GM12878 (cell line): Measurements from ENCODE around the gene MYO7B.

Experiments
- CEBPB ChIP-seq, 2 experiments: fragments of 150-350 bp in 1 of 2; IDR thresholded peaks; 2 replicates each; pipeline ENCODE4 v1.6.1; 2012 to 2014; ENCODE audit warnings: low read depth in 2 of 2, low read length in 2 of 2, borderline replicate concordance in 1 of 2, inconsistent platforms in 1 of 2
- CTCF ChIP-seq, 3 experiments: IDR thresholded peaks in 2 of 3; conservative IDR thresholded peaks in 1 of 3; 2 replicates each; pipeline ENCODE4 v1.5.1; 2011; ENCODE audit warnings: low read depth in 3 of 3, low read length in 3 of 3, mild to moderate bottlenecking in 3 of 3, control low read depth in 2 of 3, moderate library complexity in 2 of 3, inconsistent platforms in 1 of 3, mixed read lengths in 1 of 3; ENCODE audit not compliant: control insufficient read depth in 2 of 3, insufficient read depth in 1 of 3; ENCODE audit errors: extremely low read depth in 1 of 3
- DPF2 ChIP-seq: fragments of 450-650 bp; IDR thresholded peaks from 2 replicates; pipeline ENCODE4 v1.6.1; 2017; ENCODE audit warnings: mild to moderate bottlenecking
- FOXM1 ChIP-seq: IDR thresholded peaks from 2 replicates; pipeline ENCODE4 v1.6.1; 2012; ENCODE audit warnings: low read depth, mild to moderate bottlenecking, inconsistent platforms, low read length, moderate library complexity
- GABPA ChIP-seq: IDR thresholded peaks from 2 replicates; pipeline ENCODE4 v1.6.1; 2014; ENCODE audit warnings: antibody characterized with exemption, low read depth, mild to moderate bottlenecking, inconsistent platforms
- IKZF1 ChIP-seq: fragments of 450-650 bp; conservative IDR thresholded peaks from 2 replicates; pipeline ENCODE4 v1.6.1; 2017; ENCODE audit warnings: antibody characterized with exemption, mild to moderate bottlenecking
- JUNB ChIP-seq: IDR thresholded peaks from 2 replicates; pipeline ENCODE4 v1.6.1; 2016; ENCODE audit warnings: antibody characterized with exemption, mild to moderate bottlenecking
- MTA2 ChIP-seq: fragments of 450-650 bp; IDR thresholded peaks from 2 replicates; pipeline ENCODE4 v1.6.1; 2016; ENCODE audit warnings: low read depth, mild to moderate bottlenecking, moderate library complexity
- POLR2AphosphoS5 ChIP-seq: IDR thresholded peaks from 2 replicates; pipeline ENCODE4 v1.6.1; 2011; ENCODE audit warnings: mild to moderate bottlenecking, low read length, inconsistent platforms
- SRF ChIP-seq, 2 experiments: IDR thresholded peaks; 2 replicates each; pipeline ENCODE4 v1.6.1; 2011; ENCODE audit warnings: low read depth in 2 of 2, low read length in 2 of 2, mild to moderate bottlenecking in 1 of 2, moderate library complexity in 1 of 2
- TCF12 ChIP-seq: IDR thresholded peaks from 2 replicates; pipeline ENCODE4 v1.6.1; 2011; ENCODE audit warnings: low read depth, mild to moderate bottlenecking, low read length
- ZZZ3 ChIP-seq: IDR thresholded peaks from 2 replicates; pipeline ENCODE4 v1.6.1; 2011; ENCODE audit warnings: low read depth; ENCODE audit not compliant: control insufficient read depth, insufficient read length
- TF ChIP-seq, protein P1 (sequence below): IDR thresholded peaks from 2 replicates; pipeline ENCODE4 v1.6.1; 2012; ENCODE audit warnings: low read depth, low read length, improper control_type of control experiment
- TF ChIP-seq, protein P2 (sequence below): IDR thresholded peaks from 2 replicates; pipeline ENCODE4 v1.6.1; 2012; ENCODE audit warnings: improper control_type of control experiment, low read depth, low read length; ENCODE audit not compliant: insufficient replicate concordance

DNA sequence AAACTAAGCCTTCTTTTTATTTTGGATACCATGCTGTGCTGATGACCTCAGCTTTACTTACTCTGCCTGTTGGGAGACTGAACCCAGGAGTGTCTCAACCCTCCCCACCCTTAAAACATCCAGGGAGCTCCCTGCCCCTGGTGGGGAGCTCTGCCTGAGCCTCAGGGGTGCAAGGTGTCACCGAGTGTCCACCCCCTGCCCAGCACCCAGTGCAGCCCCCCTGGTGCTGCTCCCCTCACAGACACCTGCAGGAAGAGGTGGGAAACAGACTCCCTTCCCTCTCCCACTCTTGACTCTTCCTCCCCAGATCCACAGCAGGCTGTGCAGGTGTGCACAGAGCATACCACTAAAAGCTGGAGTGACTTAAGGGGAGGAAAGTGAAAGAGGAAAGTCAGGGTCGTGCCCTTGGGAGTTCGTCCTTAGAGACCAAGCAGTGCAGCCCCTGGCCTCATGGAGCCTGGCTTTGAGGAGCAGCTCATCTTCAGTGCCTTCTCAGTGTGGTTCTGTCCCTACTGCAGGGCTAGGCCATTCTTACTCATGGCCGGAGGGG lies 51.3 kb downstream of the MYO7B start:
- TF ChIP-seq CTCF (IDR thresholded peaks at IDR 0.05 in 2 of 3, conservative IDR thresholded peaks at IDR 0.05 in 1 of 3; ENCODE audit: control insufficient read depth in 2 of 3, extremely low read depth in 1 of 3, insufficient read depth in 1 of 3, low read depth in 3 of 3, low read length in 3 of 3) (no peak), IKZF1 (no peak), CEBPB (IDR thresholded peaks at IDR 0.05; ENCODE audit: borderline replicate concordance in 1 of 2, low read depth in 2 of 2, low read length in 2 of 2) (no peak), FOXM1 (no peak), TCF12 (no peak), SRF (IDR thresholded peaks at IDR 0.05; ENCODE audit: low read depth in 2 of 2, low read length in 2 of 2) (no peak), GABPA (no peak), ZZZ3 (no peak), POLR2AphosphoS5 (no peak), MTA2 (no peak), JUNB (no peak), DPF2 (no peak)
- TF ChIP-seq, protein P1, sequence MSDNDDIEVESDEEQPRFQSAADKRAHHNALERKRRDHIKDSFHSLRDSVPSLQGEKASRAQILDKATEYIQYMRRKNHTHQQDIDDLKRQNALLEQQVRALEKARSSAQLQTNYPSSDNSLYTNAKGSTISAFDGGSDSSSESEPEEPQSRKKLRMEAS = no peak
- TF ChIP-seq, protein P2, sequence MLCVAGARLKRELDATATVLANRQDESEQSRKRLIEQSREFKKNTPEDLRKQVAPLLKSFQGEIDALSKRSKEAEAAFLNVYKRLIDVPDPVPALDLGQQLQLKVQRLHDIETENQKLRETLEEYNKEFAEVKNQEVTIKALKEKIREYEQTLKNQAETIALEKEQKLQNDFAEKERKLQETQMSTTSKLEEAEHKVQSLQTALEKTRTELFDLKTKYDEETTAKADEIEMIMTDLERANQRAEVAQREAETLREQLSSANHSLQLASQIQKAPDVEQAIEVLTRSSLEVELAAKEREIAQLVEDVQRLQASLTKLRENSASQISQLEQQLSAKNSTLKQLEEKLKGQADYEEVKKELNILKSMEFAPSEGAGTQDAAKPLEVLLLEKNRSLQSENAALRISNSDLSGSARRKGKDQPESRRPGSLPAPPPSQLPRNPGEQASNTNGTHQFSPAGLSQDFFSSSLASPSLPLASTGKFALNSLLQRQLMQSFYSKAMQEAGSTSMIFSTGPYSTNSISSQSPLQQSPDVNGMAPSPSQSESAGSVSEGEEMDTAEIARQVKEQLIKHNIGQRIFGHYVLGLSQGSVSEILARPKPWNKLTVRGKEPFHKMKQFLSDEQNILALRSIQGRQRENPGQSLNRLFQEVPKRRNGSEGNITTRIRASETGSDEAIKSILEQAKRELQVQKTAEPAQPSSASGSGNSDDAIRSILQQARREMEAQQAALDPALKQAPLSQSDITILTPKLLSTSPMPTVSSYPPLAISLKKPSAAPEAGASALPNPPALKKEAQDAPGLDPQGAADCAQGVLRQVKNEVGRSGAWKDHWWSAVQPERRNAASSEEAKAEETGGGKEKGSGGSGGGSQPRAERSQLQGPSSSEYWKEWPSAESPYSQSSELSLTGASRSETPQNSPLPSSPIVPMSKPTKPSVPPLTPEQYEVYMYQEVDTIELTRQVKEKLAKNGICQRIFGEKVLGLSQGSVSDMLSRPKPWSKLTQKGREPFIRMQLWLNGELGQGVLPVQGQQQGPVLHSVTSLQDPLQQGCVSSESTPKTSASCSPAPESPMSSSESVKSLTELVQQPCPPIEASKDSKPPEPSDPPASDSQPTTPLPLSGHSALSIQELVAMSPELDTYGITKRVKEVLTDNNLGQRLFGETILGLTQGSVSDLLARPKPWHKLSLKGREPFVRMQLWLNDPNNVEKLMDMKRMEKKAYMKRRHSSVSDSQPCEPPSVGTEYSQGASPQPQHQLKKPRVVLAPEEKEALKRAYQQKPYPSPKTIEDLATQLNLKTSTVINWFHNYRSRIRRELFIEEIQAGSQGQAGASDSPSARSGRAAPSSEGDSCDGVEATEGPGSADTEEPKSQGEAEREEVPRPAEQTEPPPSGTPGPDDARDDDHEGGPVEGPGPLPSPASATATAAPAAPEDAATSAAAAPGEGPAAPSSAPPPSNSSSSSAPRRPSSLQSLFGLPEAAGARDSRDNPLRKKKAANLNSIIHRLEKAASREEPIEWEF = no peak
